Measurements from ENCODE around the gene ZNF189.

The ZNF189 gene

GRCh38 chr9:101417977-101418376, 19.3 kb downstream of the ZNF189 start:
- TF ChIP-seq CTCF (IDR thresholded peaks at IDR 0.05; ENCODE audit: low read depth, low read length, missing control alignments), result no peak
- H3K4me3 ChIP-seq (replicated peaks; ENCODE audit: low read depth, low read length), result no peak overlapping the region
- DNase-seq (ENCODE audit: extremely low read depth, low read depth), result no peak

GRCh38 chr9:101418518-101419430, 20.1 kb downstream of the ZNF189 start:
- TF ChIP-seq CTCF (IDR thresholded peaks at IDR 0.05; ENCODE audit: low read depth, low read length, missing control alignments), result no peak
- no peak overlapping the region for H3K4me3 ChIP-seq (replicated peaks; ENCODE audit: low read depth, low read length)
- no peak for DNase-seq (ENCODE audit: extremely low read depth, low read depth)

- no peak for DNase-seq (ENCODE audit: extremely low read depth, low read depth)
- TF ChIP-seq CTCF (IDR thresholded peaks at IDR 0.05; ENCODE audit: low read depth, low read length, missing control alignments), result no peak
- no peak overlapping the region for H3K4me3 ChIP-seq (replicated peaks; ENCODE audit: low read depth, low read length)
These were observed 21.2 kb downstream of the ZNF189 start for GRCh38 chr9:101419863-101420262.

GRCh38 chr9:101421653-101422065, 23.0 kb downstream of the ZNF189 start:
- no peak for DNase-seq (ENCODE audit: extremely low read depth, low read depth)
- no peak for TF ChIP-seq CTCF (IDR thresholded peaks at IDR 0.05; ENCODE audit: low read depth, low read length, missing control alignments)
- no peak overlapping the region for H3K4me3 ChIP-seq (replicated peaks; ENCODE audit: low read depth, low read length)

GRCh38 chr9:101427358-101427757, 28.7 kb downstream of the ZNF189 start:
- H3K4me3 ChIP-seq (replicated peaks; ENCODE audit: low read depth, low read length), result no peak overlapping the region
- DNase-seq (ENCODE audit: extremely low read depth, low read depth), result no peak
- no peak for TF ChIP-seq CTCF (IDR thresholded peaks at IDR 0.05; ENCODE audit: low read depth, low read length, missing control alignments)

GRCh38 chr9:101427957-101428655, 29.5 kb downstream of the ZNF189 start:
- DNase-seq (ENCODE audit: extremely low read depth, low read depth), result no peak
- no peak for TF ChIP-seq CTCF (IDR thresholded peaks at IDR 0.05; ENCODE audit: low read depth, low read length, missing control alignments)
- no peak overlapping the region for H3K4me3 ChIP-seq (replicated peaks; ENCODE audit: low read depth, low read length)
